HG03066 (cell line): ENCODE measurements around the gene CEL.
"Not testable (repeated sequence)": the region's sequence is repeated elsewhere in the genome, so short reads cannot be mapped to it uniquely, and the experiment has no call there.

Experiments used
- ATAC-seq: cut with Tn5 transposase; IDR thresholded peaks from one replicate; pipeline ENCODE4 v1.9.1; 2021; ENCODE audit warnings: low read depth; ENCODE audit not compliant: unreplicated experiment

The CEL gene

GRCh38 chr9:133080786-133081779 is 19.3 kb downstream of the CEL start:
- ATAC-seq, result not testable (repeated sequence)

GRCh38 chr9:133081957-133082644 is 20.3 kb downstream of the CEL start:
- ATAC-seq, result not testable (repeated sequence)

- not testable (repeated sequence) for ATAC-seq
Observed at GRCh38 chr9:133083688-133084087, 21.9 kb downstream of the CEL start.

- not testable (repeated sequence) for ATAC-seq
Observed at GRCh38 chr9:133086212-133086860, 24.6 kb downstream of the CEL start.

GRCh38 chr9:133086894-133087293 is 25.1 kb downstream of the CEL start:
- ATAC-seq, result no peak

- no peak for ATAC-seq
Observed at GRCh38 chr9:133087429-133088145, 25.8 kb downstream of the CEL start.

- no peak for ATAC-seq
Observed at GRCh38 chr9:133088146-133088750, 26.5 kb downstream of the CEL start.

- ATAC-seq, result no peak
Observed at GRCh38 chr9:133088756-133089155, 27.0 kb downstream of the CEL start.

GRCh38 chr9:133089271-133089671 is 27.5 kb downstream of the CEL start:
- no peak for ATAC-seq

- no peak for ATAC-seq
Observed at GRCh38 chr9:133090187-133090586, 28.4 kb downstream of the CEL start.

- no peak for ATAC-seq
Observed at GRCh38 chr9:133090752-133091385, 29.1 kb downstream of the CEL start.

GRCh38 chr9:133094351-133094750 is 32.6 kb downstream of the CEL start:
- not testable (repeated sequence) for ATAC-seq

- no peak for ATAC-seq
Observed at GRCh38 chr9:133094842-133095393, 33.1 kb downstream of the CEL start.

- no peak for ATAC-seq
Observed at GRCh38 chr9:133098104-133098754, 36.4 kb downstream of the CEL start.

GRCh38 chr9:133098871-133099270 is 37.1 kb downstream of the CEL start:
- no peak for ATAC-seq

- ATAC-seq, result no peak
Observed at GRCh38 chr9:133099726-133100505, 38.1 kb downstream of the CEL start.

- no peak for ATAC-seq
Observed at GRCh38 chr9:133100506-133101355, 39.0 kb downstream of the CEL start.
